Cardiac muscle cell (in vitro differentiated cells and primary cell): ENCODE results near the gene CIB2. TPM values are rescaled to one million over a fixed set of nuclear protein-coding genes. Genes with fewer than 3 reads are reported as not detected.
"Not testable (repeated sequence)": the region's sequence is repeated elsewhere in the genome, so short reads cannot be mapped to it uniquely, and the experiment has no call there.

Source experiments
- DNase-seq, 2 donors: peaks; one replicate each; pipeline versions ENCODE4 v3.0.0 to v3.0.0-alpha.2; 2010 to 2017; ENCODE audit warnings: low read depth in 1 of 2, low spot score in 1 of 2
- H3K27ac ChIP-seq: fragments of 200-600 bp; sonication (generic); 2 replicates; pipeline ENCODE4 v1.5.1; 2016
- H3K27me3 ChIP-seq: fragments of 200-600 bp; sonication (generic); 2 replicates; pipeline ENCODE4 v1.6.0; 2016; ENCODE audit warnings: control low read depth
- H3K36me3 ChIP-seq: fragments of 200-600 bp; sonication (generic); 2 replicates; pipeline ENCODE4 v1.5.1; 2016; ENCODE audit warnings: control low read depth
- H3K4me1 ChIP-seq: fragments of 200-600 bp; sonication (generic); 2 replicates; pipeline ENCODE4 v1.8.1; 2017; ENCODE audit warnings: low read depth, mild to moderate bottlenecking, mixed run types
- H3K4me3 ChIP-seq: fragments of 200-600 bp; sonication (generic); 2 replicates; pipeline ENCODE4 v1.5.1; 2016; ENCODE audit warnings: mild to moderate bottlenecking
- H3K9me3 ChIP-seq: fragments of 200-600 bp; sonication (generic); 2 replicates; pipeline ENCODE4 v1.5.1; 2017; ENCODE audit warnings: low read depth, mild to moderate bottlenecking, control low read depth
- polyA plus RNA-seq: library from polyadenylated mRNA; unstranded; fragments of >200 nt; fragmentation: Nextera tagmentation; extraction: Ambion mirVana; gene quantifications from 2 replicates; pipeline ENCODE4 v1.2.1, GENCODE V29; 2016
- total RNA-seq: library from RNA; depleted of rRNA; stranded (reverse); fragments of >200 nt; gene quantifications from 2 replicates; pipeline ENCODE4 v1.2.3, GENCODE V29; 2016
- TF ChIP-seq, protein P1 (sequence below): IDR thresholded peaks from 2 replicates; pipeline ENCODE4 v1.5.1; 2012; ENCODE audit warnings: low read depth, mild to moderate bottlenecking, low read length

The CIB2 gene
- total and polyA plus RNA-seq, 2 experiments from 2014 or later, result 59.9 to 63.4 TPM

DNA sequence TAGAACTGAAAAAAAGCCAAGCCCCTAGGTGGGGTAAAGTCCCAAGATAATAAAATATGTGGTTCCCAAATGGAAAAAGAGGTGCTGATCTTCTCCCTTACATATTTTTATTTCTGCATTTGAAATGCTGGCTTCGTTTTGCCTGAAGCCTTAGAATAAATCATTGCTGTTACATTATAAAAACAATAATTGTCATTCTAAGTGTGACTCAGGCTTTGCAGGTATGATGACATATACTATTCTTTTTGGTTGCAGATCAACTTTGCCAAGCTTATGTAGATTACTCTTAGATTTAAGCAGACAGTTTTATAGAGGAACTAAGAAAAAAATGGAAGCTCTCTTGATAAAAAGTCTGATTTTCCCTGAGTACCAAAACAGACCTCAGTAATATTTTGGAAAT is 25.4 kb upstream of the CIB2 start:
- H3K27ac ChIP-seq, result no peak overlapping the region
- no peak for DNase-seq
- H3K27me3 ChIP-seq, result no peaks in the 10 kb centered on the region
- H3K9me3 ChIP-seq, result no peaks in the 10 kb centered on the region
- no peak overlapping the region for H3K4me3 ChIP-seq
- peaks cover 29% of the 10 kb centered on the region for H3K36me3 ChIP-seq
- no peaks in the 10 kb centered on the region for H3K4me1 ChIP-seq
- TF ChIP-seq, protein P1, sequence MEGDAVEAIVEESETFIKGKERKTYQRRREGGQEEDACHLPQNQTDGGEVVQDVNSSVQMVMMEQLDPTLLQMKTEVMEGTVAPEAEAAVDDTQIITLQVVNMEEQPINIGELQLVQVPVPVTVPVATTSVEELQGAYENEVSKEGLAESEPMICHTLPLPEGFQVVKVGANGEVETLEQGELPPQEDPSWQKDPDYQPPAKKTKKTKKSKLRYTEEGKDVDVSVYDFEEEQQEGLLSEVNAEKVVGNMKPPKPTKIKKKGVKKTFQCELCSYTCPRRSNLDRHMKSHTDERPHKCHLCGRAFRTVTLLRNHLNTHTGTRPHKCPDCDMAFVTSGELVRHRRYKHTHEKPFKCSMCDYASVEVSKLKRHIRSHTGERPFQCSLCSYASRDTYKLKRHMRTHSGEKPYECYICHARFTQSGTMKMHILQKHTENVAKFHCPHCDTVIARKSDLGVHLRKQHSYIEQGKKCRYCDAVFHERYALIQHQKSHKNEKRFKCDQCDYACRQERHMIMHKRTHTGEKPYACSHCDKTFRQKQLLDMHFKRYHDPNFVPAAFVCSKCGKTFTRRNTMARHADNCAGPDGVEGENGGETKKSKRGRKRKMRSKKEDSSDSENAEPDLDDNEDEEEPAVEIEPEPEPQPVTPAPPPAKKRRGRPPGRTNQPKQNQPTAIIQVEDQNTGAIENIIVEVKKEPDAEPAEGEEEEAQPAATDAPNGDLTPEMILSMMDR, result no peak

DNA sequence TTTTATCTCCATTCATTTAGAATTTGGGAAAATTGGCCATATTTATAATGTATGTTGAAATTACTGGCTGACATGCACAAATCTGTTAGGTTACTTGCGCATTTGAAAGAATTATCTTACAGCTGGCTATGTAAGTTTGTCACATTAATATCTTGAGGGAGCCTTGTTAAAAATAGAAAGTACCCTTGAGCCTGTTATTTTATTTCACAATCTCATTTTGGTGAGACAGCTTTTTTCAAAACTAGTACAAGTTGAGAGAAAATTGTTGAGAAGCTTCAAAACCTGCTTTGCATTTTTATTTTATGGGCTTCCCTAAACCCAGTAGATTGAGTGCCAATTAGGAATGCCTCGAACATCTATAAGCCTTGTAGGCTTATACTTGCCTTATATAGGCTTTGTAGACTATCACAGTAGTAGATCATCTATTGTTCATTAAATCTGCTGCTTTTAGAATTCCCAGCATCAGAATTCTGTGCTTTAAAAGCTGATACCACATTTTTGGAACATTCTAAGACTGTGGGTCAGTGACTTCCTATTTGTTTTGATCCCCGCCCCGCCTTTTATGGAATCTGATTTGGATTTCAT is 24.2 kb upstream of the CIB2 start:
- DNase-seq, result no peak
- Histone ChIP-seq H3K36me3 (peaks cover 18% of the 10 kb centered on the region), H3K4me3 (no peak overlapping the region), H3K27me3 (no peaks in the 10 kb centered on the region), H3K9me3 (no peaks in the 10 kb centered on the region), H3K4me1 (peaks cover 3% of the 10 kb centered on the region), H3K27ac (peak overlapping the region; percentile 42)
- TF ChIP-seq, protein P1, result no peak

DNA sequence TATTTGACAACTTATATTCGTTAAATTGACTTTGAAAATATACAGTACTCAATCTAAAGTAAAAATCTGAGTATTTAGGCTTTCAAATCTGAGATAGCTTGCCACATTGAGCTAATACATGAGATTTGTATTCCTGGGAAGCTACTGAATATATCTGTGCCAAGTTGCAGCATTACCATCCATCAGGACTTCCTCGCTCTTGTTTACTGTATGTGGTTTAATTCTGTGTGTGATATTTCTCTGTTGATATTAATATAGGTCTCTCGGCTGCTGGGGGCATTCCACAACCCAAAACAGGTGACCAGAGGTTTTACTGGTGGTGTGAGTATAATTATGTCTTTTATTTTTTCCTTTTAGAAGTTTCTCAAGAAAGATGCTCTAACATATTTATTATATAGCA is 23.7 kb upstream of the CIB2 start:
- H3K4me1 ChIP-seq, result peaks cover 8% of the 10 kb centered on the region
- H3K9me3 ChIP-seq, result no peaks in the 10 kb centered on the region
- DNase-seq, result no peak
- H3K36me3 ChIP-seq, result peaks cover 15% of the 10 kb centered on the region
- TF ChIP-seq, protein P1, result no peak
- H3K27me3 ChIP-seq, result no peaks in the 10 kb centered on the region
- no peak overlapping the region for H3K4me3 ChIP-seq
- no peak overlapping the region for H3K27ac ChIP-seq

DNA sequence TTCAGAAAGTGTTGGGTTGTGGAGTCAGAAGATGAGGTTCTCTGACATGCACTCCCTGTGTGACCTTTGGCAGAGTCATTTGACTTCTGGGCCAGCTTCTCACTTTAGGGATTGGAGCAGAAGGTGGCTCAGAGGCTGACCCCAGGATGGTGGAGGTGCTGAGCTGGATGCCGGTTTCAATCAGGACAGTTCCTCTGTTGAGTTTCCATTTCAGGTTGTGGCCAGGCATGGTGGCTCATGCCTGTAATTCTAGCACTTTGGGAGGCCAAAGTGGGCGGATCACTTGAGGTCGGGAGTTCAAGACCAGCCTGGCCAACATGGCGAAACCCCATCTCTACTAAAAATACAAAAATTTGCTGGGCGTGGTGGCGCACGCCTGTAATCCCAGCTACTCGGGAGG is 19.8 kb upstream of the CIB2 start:
- H3K27me3 ChIP-seq, H3K36me3 ChIP-seq, H3K4me3 ChIP-seq, DNase-seq, H3K4me1 ChIP-seq, H3K9me3 ChIP-seq: not testable (repeated sequence)
- H3K27ac ChIP-seq, result peak overlapping the region; percentile 71

DNA sequence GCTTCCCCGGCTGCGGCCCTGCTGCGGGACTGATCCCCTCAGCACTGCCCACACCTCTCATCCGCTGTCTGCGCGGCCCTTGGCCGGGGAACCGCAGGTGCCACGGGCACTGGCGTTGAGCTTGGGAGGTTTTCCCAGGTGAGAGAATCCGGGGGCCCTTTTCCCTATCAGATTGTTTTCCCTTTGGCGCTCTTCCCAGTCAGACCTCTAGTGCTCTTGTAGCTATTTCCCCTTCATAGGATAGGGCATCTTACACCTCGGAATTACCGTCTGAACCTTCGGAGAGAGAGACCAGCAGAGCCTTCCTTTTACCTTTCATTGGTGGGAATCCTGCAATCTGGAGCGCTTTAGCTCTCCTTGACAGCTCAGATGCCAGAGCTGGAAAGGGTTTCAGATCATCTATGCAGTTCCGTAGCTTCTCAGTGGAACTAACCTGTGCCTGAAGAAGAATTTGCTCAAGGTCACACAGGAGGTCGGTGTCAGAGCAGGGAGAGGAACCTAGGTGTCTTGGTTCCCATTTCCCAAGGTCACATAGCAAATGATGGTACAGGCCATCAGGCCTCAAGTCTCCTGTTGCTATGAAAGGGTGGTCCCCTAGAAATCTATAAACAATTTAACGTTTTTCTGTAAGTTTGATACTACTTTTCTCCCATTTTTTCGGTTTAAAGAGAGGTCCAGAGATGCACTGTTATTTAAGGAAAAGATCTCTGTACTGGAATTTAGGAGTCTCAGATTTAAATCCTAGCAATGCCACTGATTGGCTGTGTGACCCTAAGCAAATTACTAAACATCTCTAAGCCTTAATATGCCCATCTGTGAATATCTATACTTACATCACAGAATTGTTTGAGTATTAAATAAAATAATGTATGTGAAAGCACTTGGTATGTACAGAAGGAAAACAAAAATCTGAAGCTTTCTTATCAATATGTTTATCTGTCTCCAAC is 18.8 kb upstream of the CIB2 start:
- Histone ChIP-seq H3K9me3 (no peaks in the 10 kb centered on the region), H3K4me1 (peaks cover 8% of the 10 kb centered on the region), H3K27ac (peak overlapping the region; percentile 71), H3K27me3 (no peaks in the 10 kb centered on the region), H3K4me3 (peak overlapping the region; percentile 65), H3K36me3 (no peaks in the 10 kb centered on the region)
- DNase-seq, result peak in 1 of 2 donors; percentile 18
- TF ChIP-seq, protein P1, result no peak
